Measurements from ENCODE around the gene PWWP2B.

DNA sequence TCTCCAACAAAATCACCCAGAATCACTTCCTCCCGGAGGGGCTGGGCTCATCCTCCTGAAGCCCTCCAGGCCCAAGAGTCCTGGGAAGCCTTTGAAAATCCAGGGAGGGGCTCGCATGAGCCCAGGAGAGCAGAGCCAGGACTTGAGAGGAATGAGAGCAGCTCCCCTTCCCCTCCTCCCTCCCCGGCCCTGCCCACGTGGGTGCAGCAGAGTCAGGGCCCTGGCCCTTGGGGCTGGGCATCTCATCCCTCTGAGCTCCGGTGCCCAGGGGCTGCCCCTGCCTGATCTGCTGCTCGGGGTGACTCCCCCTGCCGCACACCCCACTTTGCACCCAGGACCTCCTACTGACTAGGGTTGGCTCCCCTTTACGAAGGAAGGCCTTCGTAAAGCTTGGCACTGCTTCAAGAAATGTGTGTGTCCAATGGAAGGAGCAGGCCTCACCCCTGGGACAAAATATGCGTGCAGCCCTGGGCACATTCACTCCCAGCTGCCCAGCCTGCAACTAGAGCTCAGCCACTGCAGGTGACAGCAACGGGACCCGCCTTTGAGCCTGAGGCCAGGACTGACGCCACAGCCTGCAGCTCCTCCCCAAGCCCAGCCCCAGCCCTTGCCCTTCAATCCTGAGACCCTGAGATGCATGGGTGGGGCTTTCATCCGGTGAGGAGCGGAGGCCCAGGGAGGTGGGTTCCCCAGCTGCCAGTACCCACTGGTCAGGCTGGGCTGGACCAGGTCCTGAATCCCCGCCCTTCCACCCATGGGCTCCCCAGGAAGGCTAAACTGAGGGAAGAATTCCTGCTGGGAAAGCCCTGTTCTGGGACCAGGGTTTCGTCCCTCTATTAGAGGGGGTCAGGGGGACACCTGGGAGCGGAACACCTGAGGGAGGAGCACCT, 21.8 kb downstream of the PWWP2B start:
- TF ChIP-seq, protein P1, sequence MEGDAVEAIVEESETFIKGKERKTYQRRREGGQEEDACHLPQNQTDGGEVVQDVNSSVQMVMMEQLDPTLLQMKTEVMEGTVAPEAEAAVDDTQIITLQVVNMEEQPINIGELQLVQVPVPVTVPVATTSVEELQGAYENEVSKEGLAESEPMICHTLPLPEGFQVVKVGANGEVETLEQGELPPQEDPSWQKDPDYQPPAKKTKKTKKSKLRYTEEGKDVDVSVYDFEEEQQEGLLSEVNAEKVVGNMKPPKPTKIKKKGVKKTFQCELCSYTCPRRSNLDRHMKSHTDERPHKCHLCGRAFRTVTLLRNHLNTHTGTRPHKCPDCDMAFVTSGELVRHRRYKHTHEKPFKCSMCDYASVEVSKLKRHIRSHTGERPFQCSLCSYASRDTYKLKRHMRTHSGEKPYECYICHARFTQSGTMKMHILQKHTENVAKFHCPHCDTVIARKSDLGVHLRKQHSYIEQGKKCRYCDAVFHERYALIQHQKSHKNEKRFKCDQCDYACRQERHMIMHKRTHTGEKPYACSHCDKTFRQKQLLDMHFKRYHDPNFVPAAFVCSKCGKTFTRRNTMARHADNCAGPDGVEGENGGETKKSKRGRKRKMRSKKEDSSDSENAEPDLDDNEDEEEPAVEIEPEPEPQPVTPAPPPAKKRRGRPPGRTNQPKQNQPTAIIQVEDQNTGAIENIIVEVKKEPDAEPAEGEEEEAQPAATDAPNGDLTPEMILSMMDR (conservative IDR thresholded peaks at IDR 0.05; ENCODE audit: low read length) = no peak
- no peak for TF ChIP-seq EZH2phosphoT487 (IDR thresholded peaks at IDR 0.05; ENCODE audit: borderline replicate concordance)

Data from Loucy (cell line).